ENCODE results near the gene SMYD2.
"Not testable (repeated sequence)": the region's sequence is repeated elsewhere in the genome, so short reads cannot be mapped to it uniquely, and the experiment has no call there.

Gene SMYD2

GRCh38 chr1:214271995-214272731, 8.8 kb upstream of the SMYD2 start:
- no peak for DNase-seq (ENCODE audit: low read depth in 2 of 2, low spot score in 1 of 2)

- no peak for DNase-seq (ENCODE audit: low read depth in 2 of 2, low spot score in 1 of 2)
Measured at GRCh38 chr1:214272964-214273533, 7.9 kb upstream of the SMYD2 start.

GRCh38 chr1:214275700-214276099, 5.3 kb upstream of the SMYD2 start:
- not testable (repeated sequence) for DNase-seq (ENCODE audit: low read depth in 2 of 2, low spot score in 1 of 2)

DNA sequence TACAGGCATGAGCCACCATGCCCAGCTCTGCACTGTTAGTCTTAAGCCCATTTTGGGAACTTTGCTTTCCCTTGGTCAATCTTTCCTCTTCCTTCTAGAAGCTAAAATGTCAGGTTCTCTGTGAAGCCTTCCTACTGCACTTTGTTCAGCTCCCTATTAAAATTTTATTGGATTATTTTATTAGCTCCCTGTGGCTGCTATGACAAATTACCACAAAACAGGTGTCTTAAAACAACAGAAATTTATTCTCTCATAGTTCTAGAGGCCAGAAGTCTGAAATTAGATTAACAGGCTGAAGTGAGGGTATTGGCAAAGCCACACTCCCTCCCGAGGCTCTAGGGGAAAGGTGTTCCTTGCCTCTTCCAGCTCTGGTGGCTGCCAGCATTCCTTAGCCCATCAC, 4.2 kb upstream of the SMYD2 start:
- DNase-seq (ENCODE audit: low read depth in 2 of 2, low spot score in 1 of 2) = no peak

DNA sequence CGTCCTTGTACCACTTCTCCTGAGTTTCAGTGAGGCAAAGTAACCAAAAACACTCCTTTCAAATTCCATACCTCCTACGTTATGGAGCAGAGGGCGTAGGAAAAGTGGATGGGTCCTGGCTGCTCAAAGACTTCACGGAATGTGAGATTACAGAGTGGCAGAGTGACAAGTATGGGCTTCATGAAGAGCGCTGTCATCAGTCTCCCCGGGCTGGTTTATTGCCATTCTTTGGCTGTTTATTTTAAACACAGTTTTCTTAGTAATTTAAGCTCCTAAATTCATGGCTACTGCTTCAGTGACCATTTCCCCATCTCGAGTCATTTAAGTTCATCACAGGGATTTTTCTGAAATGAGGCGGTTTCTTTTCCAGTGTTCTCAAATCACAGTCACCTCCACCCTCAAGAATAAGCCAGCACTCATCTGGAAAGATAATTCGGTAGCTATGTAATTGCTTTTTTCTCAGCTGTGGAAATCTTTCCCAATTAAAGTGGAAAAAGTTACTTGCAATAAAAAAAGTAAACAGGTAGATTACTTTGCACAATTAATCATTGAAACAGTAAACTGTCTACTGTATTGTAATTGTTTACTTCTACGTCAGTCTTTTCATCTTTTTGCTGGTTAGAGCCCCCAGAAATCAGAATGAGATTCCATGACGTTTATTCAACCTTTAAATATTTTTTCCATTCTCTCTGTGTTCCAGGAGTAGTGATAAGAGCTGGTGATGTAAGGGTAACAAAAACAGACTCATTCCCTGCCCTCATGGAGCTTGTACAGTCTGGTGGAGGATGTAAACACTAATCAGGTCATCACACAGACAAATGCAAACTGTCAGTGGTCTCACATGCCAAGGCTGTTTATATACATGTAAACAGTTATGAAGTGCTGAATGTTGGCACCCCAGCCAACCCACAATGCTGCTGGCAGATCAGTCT, 3.0 kb upstream of the SMYD2 start:
- no peak for DNase-seq (ENCODE audit: low read depth in 2 of 2, low spot score in 1 of 2)

GRCh38 chr1:214280386-214281020, 456 bp upstream of the SMYD2 start:
- no peak for DNase-seq (ENCODE audit: low read depth in 2 of 2, low spot score in 1 of 2)

- DNase-seq (ENCODE audit: low read depth in 2 of 2, low spot score in 1 of 2) = no peak
Measured at GRCh38 chr1:214281720-214282629, 1.0 kb downstream of the SMYD2 start.

DNA sequence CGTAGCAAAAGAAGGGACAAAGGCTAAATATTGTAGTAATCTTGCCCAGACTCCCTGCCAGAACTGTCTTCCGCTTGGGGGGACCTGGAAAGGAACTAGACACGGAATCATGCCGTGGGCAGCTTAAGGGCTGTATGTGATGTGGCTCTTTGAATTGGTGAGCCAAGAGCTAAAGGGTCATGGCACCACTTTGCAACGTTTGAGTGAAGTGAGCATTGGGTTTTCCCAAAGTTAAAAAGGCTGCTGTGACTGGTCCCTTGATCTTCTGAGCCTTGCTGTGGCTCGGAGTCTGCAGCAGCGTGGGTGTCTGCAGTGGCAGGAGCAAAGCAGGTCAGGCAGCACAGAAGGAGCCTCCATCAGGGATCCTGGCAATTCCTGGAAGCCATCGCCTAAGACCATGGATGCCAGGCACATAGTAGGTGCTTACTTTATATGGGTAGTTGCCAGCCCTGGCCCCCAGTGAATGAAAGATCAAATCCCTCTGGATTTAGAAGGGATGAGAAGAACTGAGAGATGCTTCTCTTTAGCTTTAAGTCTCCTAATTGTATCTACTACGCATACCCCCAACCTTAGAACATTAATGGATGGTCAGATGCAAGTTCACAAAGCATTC, 1.8 kb downstream of the SMYD2 start:
- DNase-seq (ENCODE audit: low read depth in 2 of 2, low spot score in 1 of 2) = no peak

- no peak for DNase-seq (ENCODE audit: low read depth in 2 of 2, low spot score in 1 of 2)
Measured at GRCh38 chr1:214285610-214286440, 4.9 kb downstream of the SMYD2 start.

DNA sequence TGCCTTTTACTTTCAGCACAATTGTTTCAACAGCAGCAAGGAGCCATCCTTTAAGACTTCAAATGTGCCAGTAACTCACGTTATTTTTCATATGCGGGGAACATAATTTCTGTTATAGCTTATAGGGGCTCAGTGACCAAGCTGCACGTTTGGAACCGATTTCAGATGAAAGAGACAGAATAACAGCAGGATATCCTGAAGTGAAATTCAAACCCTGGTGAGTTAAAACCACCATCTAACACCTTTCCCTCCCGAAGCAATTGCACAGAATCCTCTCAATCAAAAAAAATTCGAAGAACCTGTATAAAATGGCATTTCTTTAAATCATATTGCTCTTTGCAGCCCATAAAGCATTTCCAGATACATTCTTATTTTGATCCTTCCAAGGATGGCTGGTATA, 6.9 kb downstream of the SMYD2 start:
- no peak for DNase-seq (ENCODE audit: low read depth in 2 of 2, low spot score in 1 of 2)

- no peak for DNase-seq (ENCODE audit: low read depth in 2 of 2, low spot score in 1 of 2)
Measured at GRCh38 chr1:214289574-214290272, 8.8 kb downstream of the SMYD2 start.

- DNase-seq (ENCODE audit: low read depth in 2 of 2, low spot score in 1 of 2) = no peak
Measured at GRCh38 chr1:214290424-214291037, 9.6 kb downstream of the SMYD2 start.

DNA sequence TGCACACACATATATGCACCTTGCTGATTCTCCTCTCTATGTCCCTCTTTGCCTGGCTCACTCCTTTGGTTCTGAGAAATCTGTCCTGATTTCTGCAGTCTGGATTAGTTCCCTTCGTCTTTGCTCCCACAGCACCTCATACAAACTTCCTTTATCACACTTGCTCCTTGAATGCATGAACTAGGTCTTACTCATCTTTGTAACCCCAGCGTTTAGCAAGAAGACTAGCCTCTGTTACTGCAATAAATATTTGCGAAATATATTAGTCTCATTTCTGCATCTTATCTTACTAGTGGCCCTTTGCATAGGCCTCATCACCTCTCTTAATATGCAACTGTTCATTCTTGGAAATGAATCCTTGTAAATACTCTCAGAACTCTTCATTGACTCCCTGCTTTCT, 11.4 kb downstream of the SMYD2 start:
- no peak for DNase-seq (ENCODE audit: low read depth in 2 of 2, low spot score in 1 of 2)

- no peak for DNase-seq (ENCODE audit: low read depth in 2 of 2, low spot score in 1 of 2)
Measured at GRCh38 chr1:214295934-214296333, 15.0 kb downstream of the SMYD2 start.

DNA sequence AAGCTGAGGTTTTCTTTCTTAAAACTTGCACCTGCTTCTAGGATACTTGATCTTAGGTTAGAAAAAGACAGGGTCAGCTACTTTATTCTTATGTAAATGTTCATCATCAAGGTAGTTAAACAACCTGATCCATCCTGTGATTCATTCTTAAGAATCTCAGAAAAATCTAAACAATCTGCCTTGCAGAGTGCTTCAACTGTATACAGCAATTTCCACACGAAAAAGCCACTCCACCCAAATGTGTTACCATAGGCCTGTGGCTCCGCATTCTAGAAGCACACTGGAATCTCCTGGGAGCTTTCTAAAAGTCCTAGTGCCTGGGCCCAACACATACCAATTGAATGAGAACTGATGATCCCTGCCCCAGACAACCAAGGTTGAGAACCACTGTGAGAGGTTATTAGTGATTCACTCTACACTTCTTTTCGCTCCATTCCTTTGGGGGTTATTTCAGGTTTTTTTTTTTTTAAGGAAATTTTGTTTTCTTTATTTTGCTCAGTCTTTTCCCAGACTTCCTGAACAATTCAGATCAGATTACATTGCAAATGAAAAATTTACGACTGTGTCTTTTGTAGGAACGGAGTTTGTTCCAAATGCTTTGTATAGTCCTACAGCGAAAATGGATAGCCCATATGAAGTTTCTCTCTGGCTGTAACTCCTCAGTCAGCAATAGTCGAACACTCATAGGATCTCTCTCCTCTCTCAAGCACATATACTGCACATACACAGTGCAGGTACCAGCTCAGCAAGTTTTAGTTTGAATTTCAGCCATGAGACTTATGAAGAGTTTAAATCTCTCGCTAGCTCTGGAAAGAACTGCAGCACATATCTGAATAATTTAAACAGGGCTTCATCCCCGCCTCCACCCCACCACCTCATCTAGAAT, 16.1 kb downstream of the SMYD2 start:
- no peak for DNase-seq (ENCODE audit: low read depth in 2 of 2, low spot score in 1 of 2)

- DNase-seq (ENCODE audit: low read depth in 2 of 2, low spot score in 1 of 2) = no peak
Measured at GRCh38 chr1:214300149-214300780, 19.3 kb downstream of the SMYD2 start.

- DNase-seq (ENCODE audit: low read depth in 2 of 2, low spot score in 1 of 2) = no peak
Measured at GRCh38 chr1:214301526-214301925, 20.6 kb downstream of the SMYD2 start.
